Ovary (tissue), 3 donors: Measurements from ENCODE around the gene GRIN2A.

Source experiments
- CTCF ChIP-seq, 3 donors: fragments of 450-650 bp in 2 of 3; fragments of 200-600 bp in 1 of 3; IDR thresholded peaks; one replicate each; pipeline versions ENCODE4 v1.5.1 to v1.8.0; 2016 to 2022; ENCODE audit warnings: antibody characterized with exemption in 3 of 3, mild to moderate bottlenecking in 1 of 3
- EP300 ChIP-seq: sonication (generic); formaldehyde crosslinking; IDR thresholded peaks from one replicate; pipeline ENCODE4 v1.6.1; 2017; ENCODE audit warnings: antibody characterized with exemption
- POLR2A ChIP-seq: fragments of 450-650 bp; IDR thresholded peaks from one replicate; pipeline ENCODE4 v1.6.1; 2017; ENCODE audit warnings: antibody characterized with exemption, mild to moderate bottlenecking, moderate library complexity
- donor health status: DM: no; HTN: no; CAD: no.

- no peak for TF ChIP-seq CTCF (IDR thresholded peaks at IDR 0.05)
- TF ChIP-seq POLR2A, result no peak
- TF ChIP-seq EP300, result no peak
Observed at GRCh38 chr16:9909072-9909825, 273.0 kb downstream of the GRIN2A start.
